Measurements from ENCODE around the gene POU6F2. TPM values are rescaled to one million over a fixed set of nuclear protein-coding genes. Genes with fewer than 3 reads are reported as not detected.

The POU6F2 gene
- total RNA-seq, 1 donor from 2014 or later = 1.1 TPM

- Mint-ChIP-seq H3K36me3 (ENCODE audit: low read depth, unreplicated experiment) (no peaks in the 10 kb centered on the region), H3K4me1 (ENCODE audit: unreplicated experiment) (no peaks in the 10 kb centered on the region), H3K4me3 (ENCODE audit: unreplicated experiment) (no peak overlapping the region), H3K27me3 (ENCODE audit: unreplicated experiment) (no peaks in the 10 kb centered on the region), H3K9me3 (ENCODE audit: unreplicated experiment) (no peaks in the 10 kb centered on the region), H3K27ac (ENCODE audit: unreplicated experiment) (no peak overlapping the region)
- no peak for TF ChIP-seq CTCF (IDR thresholded peaks at IDR 0.05; ENCODE audit: unreplicated experiment)
- no peak for DNase-seq (ENCODE audit: low spot score)
These were observed 437.5 kb downstream of the POU6F2 start for GRCh38 chr7:39415091-39415787.

- Mint-ChIP-seq H3K4me1 (ENCODE audit: unreplicated experiment) (no peaks in the 10 kb centered on the region), H3K27ac (ENCODE audit: unreplicated experiment) (no peak overlapping the region), H3K36me3 (ENCODE audit: low read depth, unreplicated experiment) (no peaks in the 10 kb centered on the region), H3K27me3 (ENCODE audit: unreplicated experiment) (no peaks in the 10 kb centered on the region), H3K4me3 (ENCODE audit: unreplicated experiment) (no peak overlapping the region), H3K9me3 (ENCODE audit: unreplicated experiment) (no peaks in the 10 kb centered on the region)
- DNase-seq (ENCODE audit: low spot score) = no peak
- TF ChIP-seq CTCF (IDR thresholded peaks at IDR 0.05; ENCODE audit: unreplicated experiment) = no peak
These were observed 439.2 kb downstream of the POU6F2 start for GRCh38 chr7:39416866-39417265.

- no peak for DNase-seq (ENCODE audit: low spot score)
- no peaks in the 10 kb centered on the region for H3K27me3 Mint-ChIP-seq (ENCODE audit: unreplicated experiment)
- H3K9me3 Mint-ChIP-seq (ENCODE audit: unreplicated experiment) = no peaks in the 10 kb centered on the region
- H3K27ac Mint-ChIP-seq (ENCODE audit: unreplicated experiment) = no peak overlapping the region
- no peaks in the 10 kb centered on the region for H3K4me1 Mint-ChIP-seq (ENCODE audit: unreplicated experiment)
- H3K36me3 Mint-ChIP-seq (ENCODE audit: low read depth, unreplicated experiment) = no peaks in the 10 kb centered on the region
- no peak overlapping the region for H3K4me3 Mint-ChIP-seq (ENCODE audit: unreplicated experiment)
- peak; percentile 17 for TF ChIP-seq CTCF (IDR thresholded peaks at IDR 0.05; ENCODE audit: unreplicated experiment)
These were observed 439.9 kb downstream of the POU6F2 start for GRCh38 chr7:39417642-39418041.

GRCh38 chr7:39421251-39421650 lies 443.5 kb downstream of the POU6F2 start:
- no peak for TF ChIP-seq CTCF (IDR thresholded peaks at IDR 0.05; ENCODE audit: unreplicated experiment)
- H3K36me3 Mint-ChIP-seq (ENCODE audit: low read depth, unreplicated experiment) = no peaks in the 10 kb centered on the region
- no peak for DNase-seq (ENCODE audit: low spot score)
- no peaks in the 10 kb centered on the region for H3K4me1 Mint-ChIP-seq (ENCODE audit: unreplicated experiment)
- H3K27ac Mint-ChIP-seq (ENCODE audit: unreplicated experiment) = no peak overlapping the region
- H3K9me3 Mint-ChIP-seq (ENCODE audit: unreplicated experiment) = no peaks in the 10 kb centered on the region
- H3K27me3 Mint-ChIP-seq (ENCODE audit: unreplicated experiment) = no peaks in the 10 kb centered on the region
- H3K4me3 Mint-ChIP-seq (ENCODE audit: unreplicated experiment) = no peak overlapping the region

- Mint-ChIP-seq H3K4me3 (ENCODE audit: unreplicated experiment) (no peak overlapping the region), H3K36me3 (ENCODE audit: low read depth, unreplicated experiment) (no peaks in the 10 kb centered on the region), H3K27ac (ENCODE audit: unreplicated experiment) (no peak overlapping the region), H3K27me3 (ENCODE audit: unreplicated experiment) (no peaks in the 10 kb centered on the region), H3K9me3 (ENCODE audit: unreplicated experiment) (no peaks in the 10 kb centered on the region), H3K4me1 (ENCODE audit: unreplicated experiment) (no peaks in the 10 kb centered on the region)
- TF ChIP-seq CTCF (IDR thresholded peaks at IDR 0.05; ENCODE audit: unreplicated experiment) = no peak
- DNase-seq (ENCODE audit: low spot score) = no peak
These were observed 444.0 kb downstream of the POU6F2 start for GRCh38 chr7:39421661-39422060.
